HL-60/S4 treated with phorbol 12-myristate 13-acetate at 8.2 ng/mL for 4 days and 3 days (cell line): Measurements from ENCODE around the gene KANSL1.

Experiments
- in situ Hi-C: fragments of 300-500 bp; cut with MboI; formaldehyde crosslinking; loops from 2 replicates; pipeline ENCODE4 v1.15.0; 2022; ENCODE audit warnings: low sequenced_read_pairs

KANSL1 gene

GRCh38 chr17:46141645-46142044 lies 51.6 kb downstream of the KANSL1 start:
- in situ Hi-C loops, result no loop called here

- in situ Hi-C loops, result no loop called here
These were observed 52.5 kb downstream of the KANSL1 start for GRCh38 chr17:46140645-46141197.

GRCh38 chr17:46139432-46140210 lies 53.6 kb downstream of the KANSL1 start:
- in situ Hi-C loops, result no loop called here

- in situ Hi-C loops, result no loop called here
These were observed 54.8 kb downstream of the KANSL1 start for GRCh38 chr17:46138473-46138872.

GRCh38 chr17:46136820-46137219 lies 56.4 kb downstream of the KANSL1 start:
- in situ Hi-C loops, result no loop called here

GRCh38 chr17:46135879-46136563 lies 57.2 kb downstream of the KANSL1 start:
- in situ Hi-C loops, result no loop called here

GRCh38 chr17:46135126-46135812 lies 58.0 kb downstream of the KANSL1 start:
- in situ Hi-C loops, result no loop called here

- in situ Hi-C loops, result no loop called here
These were observed 63.9 kb downstream of the KANSL1 start for GRCh38 chr17:46129302-46129701.

GRCh38 chr17:46128453-46128852 lies 64.8 kb downstream of the KANSL1 start:
- in situ Hi-C loops, result no loop called here

GRCh38 chr17:46127524-46127923 lies 65.7 kb downstream of the KANSL1 start:
- in situ Hi-C loops, result no loop called here

GRCh38 chr17:46126840-46127239 lies 66.4 kb downstream of the KANSL1 start:
- in situ Hi-C loops, result no loop called here

- in situ Hi-C loops, result no loop called here
These were observed 67.4 kb downstream of the KANSL1 start for GRCh38 chr17:46125831-46126230.

- in situ Hi-C loops, result no loop called here
These were observed 68.3 kb downstream of the KANSL1 start for GRCh38 chr17:46124695-46125592.

- in situ Hi-C loops, result no loop called here
These were observed 69.6 kb downstream of the KANSL1 start for GRCh38 chr17:46123607-46124006.

- in situ Hi-C loops, result no loop called here
These were observed 70.8 kb downstream of the KANSL1 start for GRCh38 chr17:46122486-46122871.

- in situ Hi-C loops, result no loop called here
These were observed 71.3 kb downstream of the KANSL1 start for GRCh38 chr17:46121841-46122485.

GRCh38 chr17:46121165-46121764 lies 72.0 kb downstream of the KANSL1 start:
- in situ Hi-C loops, result no loop called here

- in situ Hi-C loops, result no loop called here
These were observed 72.7 kb downstream of the KANSL1 start for GRCh38 chr17:46120537-46120936.

- in situ Hi-C loops, result no loop called here
These were observed 73.2 kb downstream of the KANSL1 start for GRCh38 chr17:46120078-46120477.

GRCh38 chr17:46118964-46119363 lies 74.3 kb downstream of the KANSL1 start:
- in situ Hi-C loops, result no loop called here
